Measurements from ENCODE around the gene ARRDC5.
"Not testable (repeated sequence)": the region's sequence is repeated elsewhere in the genome, so short reads cannot be mapped to it uniquely, and the experiment has no call there.

The ARRDC5 gene

GRCh38 chr19:4889034-4889815 is 13.5 kb downstream of the ARRDC5 start:
- H3K27me3 ChIP-seq (ENCODE audit: low read length) = no peaks in the 10 kb centered on the region
- no peak overlapping the region for H3K27ac ChIP-seq (ENCODE audit: low read depth, low read length)
- H3F3A ChIP-seq (ENCODE audit: insufficient read depth) = no peaks in the 10 kb centered on the region
- H3K36me3 ChIP-seq (ENCODE audit: low read length) = no peaks in the 10 kb centered on the region
- no peaks in the 10 kb centered on the region for H3K9me2 ChIP-seq (replicated peaks; ENCODE audit: insufficient read depth, low read length)
- no peak overlapping the region for H3K9ac ChIP-seq (ENCODE audit: low read length)
- no peak overlapping the region for H2AFZ ChIP-seq (ENCODE audit: low read depth, low read length, severe bottlenecking)
- no peaks in the 10 kb centered on the region for H3K9me3 ChIP-seq (ENCODE audit: insufficient read depth, low read length)
- TF ChIP-seq, protein P1, sequence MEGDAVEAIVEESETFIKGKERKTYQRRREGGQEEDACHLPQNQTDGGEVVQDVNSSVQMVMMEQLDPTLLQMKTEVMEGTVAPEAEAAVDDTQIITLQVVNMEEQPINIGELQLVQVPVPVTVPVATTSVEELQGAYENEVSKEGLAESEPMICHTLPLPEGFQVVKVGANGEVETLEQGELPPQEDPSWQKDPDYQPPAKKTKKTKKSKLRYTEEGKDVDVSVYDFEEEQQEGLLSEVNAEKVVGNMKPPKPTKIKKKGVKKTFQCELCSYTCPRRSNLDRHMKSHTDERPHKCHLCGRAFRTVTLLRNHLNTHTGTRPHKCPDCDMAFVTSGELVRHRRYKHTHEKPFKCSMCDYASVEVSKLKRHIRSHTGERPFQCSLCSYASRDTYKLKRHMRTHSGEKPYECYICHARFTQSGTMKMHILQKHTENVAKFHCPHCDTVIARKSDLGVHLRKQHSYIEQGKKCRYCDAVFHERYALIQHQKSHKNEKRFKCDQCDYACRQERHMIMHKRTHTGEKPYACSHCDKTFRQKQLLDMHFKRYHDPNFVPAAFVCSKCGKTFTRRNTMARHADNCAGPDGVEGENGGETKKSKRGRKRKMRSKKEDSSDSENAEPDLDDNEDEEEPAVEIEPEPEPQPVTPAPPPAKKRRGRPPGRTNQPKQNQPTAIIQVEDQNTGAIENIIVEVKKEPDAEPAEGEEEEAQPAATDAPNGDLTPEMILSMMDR (IDR thresholded peaks at IDR 0.05; ENCODE audit: insufficient read depth, low read length, poor library complexity, severe bottlenecking) = no peak
- no peak for TF ChIP-seq EZH2phosphoT487 (conservative IDR thresholded peaks at IDR 0.05; ENCODE audit: low read length)
- no peaks in the 10 kb centered on the region for H4K20me1 ChIP-seq (ENCODE audit: low read depth, low read length)
- no peaks in the 10 kb centered on the region for H3K79me2 ChIP-seq (ENCODE audit: insufficient read depth, low read length)
- no peak overlapping the region for H3K4me2 ChIP-seq (ENCODE audit: low read depth, low read length, poor library complexity, severe bottlenecking)
- no peak overlapping the region for H3K4me3 ChIP-seq (ENCODE audit: insufficient read depth, low read length, poor library complexity, severe bottlenecking)

- H3K9me3 ChIP-seq (ENCODE audit: insufficient read depth, low read length) = not testable (repeated sequence)
These were observed 14.9 kb downstream of the ARRDC5 start for GRCh38 chr19:4887803-4888202.

GRCh38 chr19:4884993-4885392 is 17.7 kb downstream of the ARRDC5 start:
- not testable (repeated sequence) for H3K79me2 ChIP-seq (ENCODE audit: insufficient read depth, low read length); H3K36me3 ChIP-seq (ENCODE audit: low read length); H4K20me1 ChIP-seq (ENCODE audit: low read depth, low read length); H3K9me3 ChIP-seq (ENCODE audit: insufficient read depth, low read length); H3K9me2 ChIP-seq (replicated peaks; ENCODE audit: insufficient read depth, low read length); H3K9ac ChIP-seq (ENCODE audit: low read length); H3K4me2 ChIP-seq (ENCODE audit: low read depth, low read length, poor library complexity, severe bottlenecking); H2AFZ ChIP-seq (ENCODE audit: low read depth, low read length, severe bottlenecking); H3K4me3 ChIP-seq (ENCODE audit: insufficient read depth, low read length, poor library complexity, severe bottlenecking); H3F3A ChIP-seq (ENCODE audit: insufficient read depth); H3K27ac ChIP-seq (ENCODE audit: low read depth, low read length); H3K27me3 ChIP-seq (ENCODE audit: low read length)

More at GRCh38 chr19:4887803-4888202, 14.9 kb downstream of the ARRDC5 start:
- not testable (repeated sequence) for H2AFZ ChIP-seq (ENCODE audit: low read depth, low read length, severe bottlenecking); H3K4me3 ChIP-seq (ENCODE audit: insufficient read depth, low read length, poor library complexity, severe bottlenecking); H4K20me1 ChIP-seq (ENCODE audit: low read depth, low read length); H3K36me3 ChIP-seq (ENCODE audit: low read length); H3K9me2 ChIP-seq (replicated peaks; ENCODE audit: insufficient read depth, low read length); H3K4me2 ChIP-seq (ENCODE audit: low read depth, low read length, poor library complexity, severe bottlenecking); H3K27ac ChIP-seq (ENCODE audit: low read depth, low read length); H3K27me3 ChIP-seq (ENCODE audit: low read length); H3K79me2 ChIP-seq (ENCODE audit: insufficient read depth, low read length); H3F3A ChIP-seq (ENCODE audit: insufficient read depth); H3K9ac ChIP-seq (ENCODE audit: low read length)

- not testable (repeated sequence) for H3K4me2 ChIP-seq (ENCODE audit: low read depth, low read length, poor library complexity, severe bottlenecking); H3K9me3 ChIP-seq (ENCODE audit: insufficient read depth, low read length); H2AFZ ChIP-seq (ENCODE audit: low read depth, low read length, severe bottlenecking); H3K9ac ChIP-seq (ENCODE audit: low read length); H3K4me3 ChIP-seq (ENCODE audit: insufficient read depth, low read length, poor library complexity, severe bottlenecking); H3F3A ChIP-seq (ENCODE audit: insufficient read depth); H3K36me3 ChIP-seq (ENCODE audit: low read length); H4K20me1 ChIP-seq (ENCODE audit: low read depth, low read length); H3K79me2 ChIP-seq (ENCODE audit: insufficient read depth, low read length); H3K9me2 ChIP-seq (replicated peaks; ENCODE audit: insufficient read depth, low read length); H3K27ac ChIP-seq (ENCODE audit: low read depth, low read length); H3K27me3 ChIP-seq (ENCODE audit: low read length)
These were observed 19.8 kb downstream of the ARRDC5 start for GRCh38 chr19:4882874-4883273.

DNA sequence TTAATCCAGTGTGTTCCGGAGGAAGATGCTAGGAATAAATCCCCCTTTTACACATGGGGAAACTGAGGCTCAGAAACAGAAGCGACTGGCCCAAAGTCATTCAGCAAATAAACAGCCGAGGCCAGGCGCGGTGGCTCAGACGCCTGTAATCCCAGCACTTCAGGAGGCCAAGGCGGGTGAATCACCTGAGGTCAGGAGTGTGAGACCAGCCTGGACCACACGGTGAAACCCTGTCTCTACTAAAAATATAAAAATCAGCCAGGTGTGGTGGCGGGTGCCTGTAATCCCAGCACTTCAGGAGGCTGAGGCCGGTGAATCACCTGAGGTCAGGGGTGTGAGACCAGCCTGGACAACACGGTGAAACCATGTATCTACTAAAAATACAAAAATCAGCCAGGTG is 23.7 kb downstream of the ARRDC5 start:
- Histone ChIP-seq H4K20me1 (ENCODE audit: low read depth, low read length) (no peaks in the 10 kb centered on the region), H3K4me3 (ENCODE audit: insufficient read depth, low read length, poor library complexity, severe bottlenecking) (no peak overlapping the region), H3K27me3 (ENCODE audit: low read length) (no peaks in the 10 kb centered on the region), H3K27ac (ENCODE audit: low read depth, low read length) (no peak overlapping the region), H3K79me2 (ENCODE audit: insufficient read depth, low read length) (no peaks in the 10 kb centered on the region), H3K9me3 (ENCODE audit: insufficient read depth, low read length) (no peaks in the 10 kb centered on the region), H3F3A (ENCODE audit: insufficient read depth) (no peaks in the 10 kb centered on the region), H3K9ac (ENCODE audit: low read length) (no peak overlapping the region), H3K4me2 (ENCODE audit: low read depth, low read length, poor library complexity, severe bottlenecking) (no peak overlapping the region), H3K9me2 (replicated peaks; ENCODE audit: insufficient read depth, low read length) (no peaks in the 10 kb centered on the region), H3K36me3 (ENCODE audit: low read length) (no peaks in the 10 kb centered on the region), H2AFZ (ENCODE audit: low read depth, low read length, severe bottlenecking) (no peak overlapping the region)
- no peak for TF ChIP-seq EZH2phosphoT487 (conservative IDR thresholded peaks at IDR 0.05; ENCODE audit: low read length)
- TF ChIP-seq, protein P1 (IDR thresholded peaks at IDR 0.05; ENCODE audit: insufficient read depth, low read length, poor library complexity, severe bottlenecking) = no peak
